Osteoblast (primary cell): ENCODE data around the gene RIT1. TPM values are rescaled to one million over a fixed set of nuclear protein-coding genes. Genes with fewer than 3 reads are reported as not detected.

ENCODE experiments used
- DNase-seq: peaks from one replicate; pipeline ENCODE4 v3.0.0; 2011; ENCODE audit warnings: low spot score, mixed read lengths; ENCODE audit not compliant: insufficient read length; ENCODE audit errors: missing footprints
- H2AFZ ChIP-seq: 2 replicates; pipeline ENCODE4 v1.6.0; 2011; ENCODE audit warnings: mild to moderate bottlenecking, low read length
- H3K27ac ChIP-seq: 2 replicates; pipeline ENCODE4 v1.5.1; 2011; ENCODE audit warnings: mild to moderate bottlenecking, low read depth, low read length, moderate library complexity
- H3K27me3 ChIP-seq: 2 replicates; pipeline ENCODE4 v1.6.0; 2012; ENCODE audit warnings: mild to moderate bottlenecking, control low read depth, inconsistent platforms, low read length, moderate library complexity; ENCODE audit not compliant: insufficient read depth
- H3K36me3 ChIP-seq: 2 replicates; pipeline ENCODE4 v1.5.1; 2011; ENCODE audit warnings: mild to moderate bottlenecking, low read length, control low read depth, moderate library complexity; ENCODE audit not compliant: insufficient read depth
- H3K4me1 ChIP-seq: 2 replicates; pipeline ENCODE4 v1.5.1; 2011; ENCODE audit warnings: mild to moderate bottlenecking, low read length, control low read depth, moderate library complexity; ENCODE audit not compliant: insufficient read depth
- H3K4me2 ChIP-seq: 2 replicates; pipeline ENCODE4 v1.6.0; 2011; ENCODE audit warnings: mild to moderate bottlenecking, low read length; ENCODE audit not compliant: insufficient read depth
- H3K4me3 ChIP-seq: fragments of 200-600 bp; sonication (generic); 3 replicates; pipeline ENCODE4 v1.5.1; 2012; ENCODE audit warnings: mild to moderate bottlenecking, low read length, inconsistent platforms; ENCODE audit not compliant: insufficient read depth
- H3K79me2 ChIP-seq: 2 replicates; pipeline ENCODE4 v1.6.0; 2012; ENCODE audit warnings: mild to moderate bottlenecking, low read length, control low read depth, inconsistent platforms; ENCODE audit not compliant: insufficient read depth
- H3K9me3 ChIP-seq: 2 replicates; pipeline ENCODE4 v1.5.1; 2011; ENCODE audit warnings: low read depth, low read length, control low read depth
- H4K20me1 ChIP-seq: 2 replicates; pipeline ENCODE4 v1.6.0; 2012; ENCODE audit warnings: mild to moderate bottlenecking, low read length, control low read depth; ENCODE audit not compliant: insufficient read depth
- total RNA-seq: library from RNA; depleted of rRNA; stranded (reverse); fragments of >200 nt; gene quantifications from 2 replicates; pipeline ENCODE4 v1.2.3, GENCODE V29; 2012
- TF ChIP-seq, protein P1 (sequence below): IDR thresholded peaks from 2 replicates; pipeline ENCODE4 v1.5.1; 2011; ENCODE audit warnings: mild to moderate bottlenecking, low read depth, low read length, moderate library complexity; ENCODE audit errors: extremely low read depth

The RIT1 gene
- total RNA-seq, 1 donor: 36.9 TPM

GRCh38 chr1:155871390-155871789, 39.8 kb downstream of the RIT1 start:
- Histone ChIP-seq H3K79me2 (peaks cover 9% of the 10 kb centered on the region), H3K9me3 (no peaks in the 10 kb centered on the region), H4K20me1 (no peaks in the 10 kb centered on the region), H3K36me3 (no peaks in the 10 kb centered on the region), H3K4me3 (no peak overlapping the region), H2AFZ (no peak overlapping the region), H3K27me3 (no peaks in the 10 kb centered on the region), H3K27ac (no peak overlapping the region), H3K4me1 (peaks cover 4% of the 10 kb centered on the region), H3K4me2 (no peak overlapping the region)
- TF ChIP-seq, protein P1, sequence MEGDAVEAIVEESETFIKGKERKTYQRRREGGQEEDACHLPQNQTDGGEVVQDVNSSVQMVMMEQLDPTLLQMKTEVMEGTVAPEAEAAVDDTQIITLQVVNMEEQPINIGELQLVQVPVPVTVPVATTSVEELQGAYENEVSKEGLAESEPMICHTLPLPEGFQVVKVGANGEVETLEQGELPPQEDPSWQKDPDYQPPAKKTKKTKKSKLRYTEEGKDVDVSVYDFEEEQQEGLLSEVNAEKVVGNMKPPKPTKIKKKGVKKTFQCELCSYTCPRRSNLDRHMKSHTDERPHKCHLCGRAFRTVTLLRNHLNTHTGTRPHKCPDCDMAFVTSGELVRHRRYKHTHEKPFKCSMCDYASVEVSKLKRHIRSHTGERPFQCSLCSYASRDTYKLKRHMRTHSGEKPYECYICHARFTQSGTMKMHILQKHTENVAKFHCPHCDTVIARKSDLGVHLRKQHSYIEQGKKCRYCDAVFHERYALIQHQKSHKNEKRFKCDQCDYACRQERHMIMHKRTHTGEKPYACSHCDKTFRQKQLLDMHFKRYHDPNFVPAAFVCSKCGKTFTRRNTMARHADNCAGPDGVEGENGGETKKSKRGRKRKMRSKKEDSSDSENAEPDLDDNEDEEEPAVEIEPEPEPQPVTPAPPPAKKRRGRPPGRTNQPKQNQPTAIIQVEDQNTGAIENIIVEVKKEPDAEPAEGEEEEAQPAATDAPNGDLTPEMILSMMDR: no peak
- DNase-seq: no peak

GRCh38 chr1:155867766-155868165, 43.4 kb downstream of the RIT1 start:
- Histone ChIP-seq H3K27me3 (no peaks in the 10 kb centered on the region), H3K79me2 (peaks cover 17% of the 10 kb centered on the region), H3K36me3 (no peaks in the 10 kb centered on the region), H3K4me1 (no peaks in the 10 kb centered on the region), H4K20me1 (no peaks in the 10 kb centered on the region), H3K27ac (no peak overlapping the region), H2AFZ (no peak overlapping the region), H3K9me3 (no peaks in the 10 kb centered on the region), H3K4me2 (no peak overlapping the region), H3K4me3 (no peak overlapping the region)
- no peak for DNase-seq
- TF ChIP-seq, protein P1: no peak

- H3K4me1 ChIP-seq: peaks cover 15% of the 10 kb centered on the region
- H2AFZ ChIP-seq: no peak overlapping the region
- H3K27ac ChIP-seq: no peak overlapping the region
- H3K79me2 ChIP-seq: peaks cover 21% of the 10 kb centered on the region
- no peak for DNase-seq
- H3K36me3 ChIP-seq: no peaks in the 10 kb centered on the region
- H3K27me3 ChIP-seq: no peaks in the 10 kb centered on the region
- TF ChIP-seq, protein P1: no peak
- no peaks in the 10 kb centered on the region for H3K9me3 ChIP-seq
- no peaks in the 10 kb centered on the region for H4K20me1 ChIP-seq
- H3K4me3 ChIP-seq: no peak overlapping the region
- H3K4me2 ChIP-seq: no peak overlapping the region
Observed at GRCh38 chr1:155864393-155864792, 46.8 kb downstream of the RIT1 start.

GRCh38 chr1:155861896-155862295, 49.3 kb downstream of the RIT1 start:
- Histone ChIP-seq H3K9me3 (no peaks in the 10 kb centered on the region), H3K4me1 (peaks cover 19% of the 10 kb centered on the region), H3K27ac (no peak overlapping the region), H3K4me3 (no peak overlapping the region), H3K36me3 (no peaks in the 10 kb centered on the region), H3K79me2 (peaks cover 21% of the 10 kb centered on the region), H3K27me3 (no peaks in the 10 kb centered on the region), H4K20me1 (no peaks in the 10 kb centered on the region), H2AFZ (no peak overlapping the region), H3K4me2 (no peak overlapping the region)
- TF ChIP-seq, protein P1: no peak
- DNase-seq: no peak
